DOHH2 (cell line): ENCODE data around the gene SLC6A13.

Experiments used
- H3F3A ChIP-seq: fragments of 200-600 bp; sonication (generic), shearing (Covaris generic); 2 replicates; pipeline ENCODE4 v1.6.0; 2016; ENCODE audit warnings: antibody characterized with exemption, mild to moderate bottlenecking; ENCODE audit not compliant: control insufficient read depth, insufficient read depth
- H3K27ac ChIP-seq: fragments of 200-600 bp; sonication (generic); 2 replicates; pipeline ENCODE4 v1.5.1; 2014; ENCODE audit warnings: low read depth, mild to moderate bottlenecking, low read length, moderate library complexity
- H3K27me3 ChIP-seq: fragments of 200-600 bp; sonication (generic); 2 replicates; pipeline ENCODE4 v1.6.1; 2014; ENCODE audit warnings: mild to moderate bottlenecking, low read length, mixed read lengths; ENCODE audit not compliant: control insufficient read depth
- H3K36me3 ChIP-seq: fragments of 200-600 bp; sonication (generic); 2 replicates; pipeline ENCODE4 v1.6.1; 2014; ENCODE audit warnings: mild to moderate bottlenecking, low read length, moderate library complexity, mixed read lengths; ENCODE audit not compliant: control insufficient read depth
- H3K4me1 ChIP-seq: fragments of 200-600 bp; sonication (generic); 2 replicates; pipeline ENCODE4 v1.6.1; 2014; ENCODE audit warnings: mild to moderate bottlenecking, low read length, mixed read lengths; ENCODE audit not compliant: control insufficient read depth
- H3K4me2 ChIP-seq: fragments of 200-600 bp; sonication (generic); 2 replicates; pipeline ENCODE4 v1.6.0; 2014; ENCODE audit warnings: mild to moderate bottlenecking, low read length, moderate library complexity
- H3K4me3 ChIP-seq: fragments of 200-600 bp; sonication (generic); 2 replicates; pipeline ENCODE4 v1.5.1; 2014; ENCODE audit warnings: mild to moderate bottlenecking, low read length, mixed read lengths
- H3K79me2 ChIP-seq: fragments of 200-600 bp; sonication (generic); 2 replicates; pipeline ENCODE4 v1.6.1; 2014; ENCODE audit warnings: mild to moderate bottlenecking, low read length, mixed read lengths; ENCODE audit not compliant: control insufficient read depth
- H3K9me2 ChIP-seq: fragments of 200-600 bp; sonication (generic); replicated peaks from 2 replicates; pipeline ENCODE4 v1.6.1; 2014; ENCODE audit warnings: mild to moderate bottlenecking, low read length, mixed read lengths; ENCODE audit not compliant: control insufficient read depth
- H3K9me3 ChIP-seq: fragments of 200-600 bp; sonication (generic); 2 replicates; pipeline ENCODE4 v1.6.1; 2014; ENCODE audit warnings: antibody characterized with exemption, low read length, mixed read lengths; ENCODE audit not compliant: control insufficient read depth, insufficient read depth
- H4K20me1 ChIP-seq: fragments of 200-600 bp; sonication (generic); 2 replicates; pipeline ENCODE4 v1.6.0; 2014; ENCODE audit warnings: low read depth, mild to moderate bottlenecking, antibody characterized with exemption, low read length, moderate library complexity; ENCODE audit not compliant: control insufficient read depth, insufficient read depth
- CTCF ChIP-seq: fragments of 200-600 bp; sonication (generic); IDR thresholded peaks from one replicate; pipeline ENCODE4 v1.5.1; 2014; ENCODE audit warnings: antibody characterized with exemption, mild to moderate bottlenecking, low read depth, low read length; ENCODE audit not compliant: poor library complexity, severe bottlenecking
- EZH2phosphoT487 ChIP-seq: fragments of 200-600 bp; sonication (generic); IDR thresholded peaks from 2 replicates; pipeline ENCODE4 v1.6.1; 2017; ENCODE audit warnings: borderline replicate concordance, mild to moderate bottlenecking, antibody characterized with exemption, low read length, moderate library complexity, mixed read lengths

SLC6A13 gene

DNA sequence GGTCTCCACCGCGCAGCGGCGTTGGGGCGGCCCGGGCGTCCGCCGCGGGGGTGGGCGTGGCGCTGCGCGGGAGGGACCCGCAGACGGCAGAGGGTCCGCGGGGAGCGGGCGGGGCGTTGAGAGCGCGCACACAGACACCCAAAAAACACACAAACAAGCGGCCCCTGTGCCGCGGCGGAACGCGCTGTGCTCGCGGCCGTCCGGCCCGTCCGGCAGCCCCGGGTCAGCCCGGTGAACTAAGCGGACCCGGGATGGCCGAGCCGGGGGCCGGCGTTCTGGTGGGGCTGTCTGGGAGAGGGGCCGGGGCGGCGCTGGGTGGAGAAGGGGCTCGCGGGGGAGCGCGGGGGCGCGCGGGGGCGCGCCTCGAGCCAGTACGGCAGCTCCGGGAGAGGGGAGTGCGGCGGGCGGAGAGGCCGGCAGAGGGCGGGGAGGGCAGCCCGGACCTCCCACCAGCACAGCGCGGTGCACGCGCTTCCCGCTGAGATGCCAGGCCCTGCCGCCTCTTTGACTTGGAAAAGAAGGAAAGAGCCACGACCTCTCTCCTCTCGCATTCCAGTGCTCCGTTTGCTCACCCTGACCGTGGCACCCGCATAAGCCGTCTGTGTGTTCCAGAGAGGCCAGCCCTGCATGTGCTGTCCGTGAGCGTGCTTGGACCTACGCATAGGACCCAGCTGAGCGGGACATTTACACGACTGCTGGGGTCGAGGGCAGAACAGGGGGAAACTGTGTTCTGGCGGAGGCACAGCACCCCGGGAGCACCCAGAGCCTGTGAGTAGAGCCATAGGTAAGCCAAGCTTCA, 59.0 kb downstream of the SLC6A13 start:
- no peak for TF ChIP-seq CTCF
- no peak for TF ChIP-seq EZH2phosphoT487
- Histone ChIP-seq H3K9me2 (no peaks in the 10 kb centered on the region), H4K20me1 (no peaks in the 10 kb centered on the region), H3K9me3 (no peaks in the 10 kb centered on the region), H3K4me2 (no peak overlapping the region), H3K4me3 (no peak overlapping the region), H3K4me1 (no peaks in the 10 kb centered on the region), H3K36me3 (no peaks in the 10 kb centered on the region), H3K79me2 (no peaks in the 10 kb centered on the region), H3K27ac (no peak overlapping the region), H3F3A (no peaks in the 10 kb centered on the region), H3K27me3 (peaks cover 3% of the 10 kb centered on the region)

DNA sequence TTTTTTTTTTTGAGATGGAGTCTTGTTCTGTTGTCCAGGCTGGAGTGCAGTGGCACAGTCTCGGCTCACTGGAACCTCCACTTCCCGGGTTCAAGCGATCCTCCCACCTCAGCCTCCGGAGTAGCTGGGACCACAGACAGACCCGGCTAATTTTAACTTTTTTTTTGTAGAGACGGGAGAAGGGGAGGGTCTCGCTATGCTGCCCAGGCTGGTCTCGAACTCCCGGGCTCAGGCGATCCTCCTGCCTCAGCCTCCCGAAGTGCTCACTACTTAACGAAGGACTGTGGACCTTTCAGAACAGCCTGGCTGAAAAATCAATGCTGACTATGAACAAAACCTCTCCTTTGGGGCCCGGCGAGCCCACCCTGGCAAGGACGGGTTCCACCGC, 59.6 kb downstream of the SLC6A13 start:
- Histone ChIP-seq H3K4me2 (no peak overlapping the region), H3K27me3 (peaks cover 3% of the 10 kb centered on the region), H3K9me3 (no peaks in the 10 kb centered on the region), H3K9me2 (no peaks in the 10 kb centered on the region), H3F3A (no peaks in the 10 kb centered on the region), H3K4me3 (no peak overlapping the region), H3K36me3 (no peaks in the 10 kb centered on the region), H4K20me1 (no peaks in the 10 kb centered on the region), H3K4me1 (no peaks in the 10 kb centered on the region), H3K79me2 (no peaks in the 10 kb centered on the region), H3K27ac (no peak overlapping the region)
- no peak for TF ChIP-seq CTCF
- no peak for TF ChIP-seq EZH2phosphoT487

DNA sequence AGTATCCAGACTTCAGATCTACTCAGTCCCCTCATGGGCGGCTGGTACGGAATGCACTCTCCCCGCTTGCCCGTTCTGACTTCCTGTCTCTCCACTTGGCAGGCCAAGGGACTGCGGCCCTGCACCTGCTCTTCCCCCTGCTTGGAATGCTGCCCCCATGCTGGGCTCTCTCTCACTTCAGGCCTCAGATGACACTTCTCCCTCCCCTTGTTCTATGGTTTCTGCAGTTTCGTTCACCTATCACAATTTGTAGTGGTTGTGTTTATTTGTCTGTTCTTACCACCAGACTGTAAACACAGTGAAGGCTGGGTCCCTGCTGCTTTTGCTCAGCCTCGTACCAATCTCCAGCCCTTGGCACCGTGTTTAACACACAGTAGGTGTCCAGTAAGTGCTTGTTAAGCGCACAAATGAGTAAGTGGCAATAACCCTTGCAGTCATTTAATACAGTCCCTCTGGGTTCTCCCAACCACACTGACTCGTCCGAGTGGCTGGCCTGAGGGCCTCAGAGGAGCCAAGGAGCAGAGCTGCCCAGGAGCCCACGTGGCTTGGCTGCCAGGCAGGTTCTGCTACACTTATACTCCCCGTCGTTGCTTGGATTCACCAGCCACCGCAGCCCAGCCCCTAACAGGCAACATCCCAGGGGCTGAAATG, 60.4 kb downstream of the SLC6A13 start:
- no peaks in the 10 kb centered on the region for H3K4me1 ChIP-seq
- H3F3A ChIP-seq: no peaks in the 10 kb centered on the region
- no peaks in the 10 kb centered on the region for H3K79me2 ChIP-seq
- H3K27me3 ChIP-seq: peaks cover 3% of the 10 kb centered on the region
- H3K4me3 ChIP-seq: no peak overlapping the region
- H3K27ac ChIP-seq: no peak overlapping the region
- no peaks in the 10 kb centered on the region for H4K20me1 ChIP-seq
- H3K4me2 ChIP-seq: no peak overlapping the region
- no peaks in the 10 kb centered on the region for H3K9me3 ChIP-seq
- TF ChIP-seq EZH2phosphoT487 (no peak), CTCF (no peak)
- H3K36me3 ChIP-seq: no peaks in the 10 kb centered on the region
- H3K9me2 ChIP-seq: no peaks in the 10 kb centered on the region
